Loucy (cell line): ENCODE results near the gene MICA.
A peak's percentile ranks its signal among the peaks of the same experiment; 100 is the strongest.
"Not testable (repeated sequence)": the region's sequence is repeated elsewhere in the genome, so short reads cannot be mapped to it uniquely, and the experiment has no call there.

ENCODE experiments used
- H2AFZ ChIP-seq: fragments of 200-600 bp; sonication (generic); 2 replicates; pipeline ENCODE4 v1.6.0; 2016; ENCODE audit warnings: antibody characterized with exemption, mild to moderate bottlenecking, low read length, moderate library complexity
- H3F3A ChIP-seq: fragments of 200-600 bp; 2 replicates; pipeline ENCODE4 v1.6.0; 2016; ENCODE audit warnings: antibody characterized with exemption, low read depth, mild to moderate bottlenecking
- H3K27me3 ChIP-seq: fragments of 200-600 bp; sonication (generic); 2 replicates; pipeline ENCODE4 v1.6.1; 2014; ENCODE audit warnings: low read length, mild to moderate bottlenecking; ENCODE audit not compliant: insufficient read depth, poor library complexity, severe bottlenecking
- H3K36me3 ChIP-seq: fragments of 200-600 bp; sonication (generic); 2 replicates; pipeline ENCODE4 v1.6.1; 2016; ENCODE audit warnings: low read length; ENCODE audit not compliant: insufficient read depth
- H3K4me1 ChIP-seq: fragments of 200-600 bp; sonication (generic); 2 replicates; pipeline ENCODE4 v1.5.1; 2014; ENCODE audit warnings: low read length, mild to moderate bottlenecking; ENCODE audit not compliant: insufficient read depth, poor library complexity, severe bottlenecking
- H3K4me2 ChIP-seq: fragments of 200-600 bp; sonication (generic); 2 replicates; pipeline ENCODE4 v1.6.0; 2014; ENCODE audit warnings: antibody characterized with exemption, low read length, low read depth, mild to moderate bottlenecking; ENCODE audit not compliant: poor library complexity, severe bottlenecking
- H3K4me3 ChIP-seq: fragments of 200-600 bp; sonication (generic); 2 replicates; pipeline ENCODE4 v1.5.1; 2014; ENCODE audit warnings: low read length, mild to moderate bottlenecking, mixed read lengths; ENCODE audit not compliant: poor library complexity, severe bottlenecking
- H3K79me2 ChIP-seq: fragments of 200-600 bp; sonication (generic); 2 replicates; pipeline ENCODE4 v1.6.1; 2014; ENCODE audit warnings: low read length; ENCODE audit not compliant: insufficient read depth
- H3K9ac ChIP-seq: fragments of 200-600 bp; sonication (generic); 2 replicates; pipeline ENCODE4 v1.6.0; 2014; ENCODE audit warnings: mild to moderate bottlenecking, low read depth, low read length, moderate library complexity; ENCODE audit not compliant: poor library complexity, severe bottlenecking
- H3K9me2 ChIP-seq: fragments of 200-600 bp; sonication (generic); replicated peaks from 2 replicates; pipeline ENCODE4 v1.6.1; 2016; ENCODE audit warnings: low read depth, low read length, mixed read lengths
- H3K9me3 ChIP-seq: fragments of 200-600 bp; sonication (generic); 2 replicates; pipeline ENCODE4 v1.6.1; 2014; ENCODE audit warnings: mild to moderate bottlenecking, antibody characterized with exemption, low read length, low read depth; ENCODE audit not compliant: insufficient read depth
- H4K20me1 ChIP-seq: fragments of 200-600 bp; sonication (generic); 2 replicates; pipeline ENCODE4 v1.6.0; 2014; ENCODE audit warnings: antibody characterized with exemption, low read length, mild to moderate bottlenecking; ENCODE audit not compliant: insufficient read depth, poor library complexity, severe bottlenecking
- EZH2phosphoT487 ChIP-seq: fragments of 200-600 bp; IDR thresholded peaks from 2 replicates; pipeline ENCODE4 v1.6.1; 2018; ENCODE audit warnings: antibody characterized with exemption, mild to moderate bottlenecking, moderate library complexity, borderline replicate concordance
- TF ChIP-seq, protein P1 (sequence below): fragments of 200-600 bp; sonication (generic); conservative IDR thresholded peaks from 2 replicates; pipeline ENCODE4 v1.5.1; 2014; ENCODE audit warnings: mild to moderate bottlenecking, antibody characterized with exemption, low read length

The MICA gene

DNA sequence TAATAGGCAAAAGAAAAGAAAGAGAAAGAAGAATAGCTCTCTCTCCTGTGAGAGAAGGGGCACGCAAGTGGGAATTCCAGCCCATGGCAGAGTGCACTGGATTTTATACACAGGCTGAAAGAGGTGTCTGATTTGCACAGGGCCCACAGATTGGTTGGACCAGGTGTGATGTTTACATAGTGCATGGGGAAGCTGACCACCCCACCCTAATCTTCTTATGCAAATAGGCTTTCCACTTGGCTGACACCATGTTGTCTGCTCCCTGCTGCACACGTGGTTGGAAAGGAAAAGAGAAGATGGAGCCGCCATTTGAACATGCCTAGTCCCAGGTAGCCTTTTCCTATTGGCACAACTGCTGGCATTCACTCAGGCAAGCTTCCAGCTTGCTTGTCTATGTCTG, 20.2 kb downstream of the MICA start:
- Histone ChIP-seq H3K9me2 (no peaks in the 10 kb centered on the region), H3K9me3 (no peaks in the 10 kb centered on the region), H3K4me1 (no peaks in the 10 kb centered on the region), H3F3A (no peaks in the 10 kb centered on the region), H4K20me1 (no peaks in the 10 kb centered on the region), H3K4me2 (no peak overlapping the region), H3K79me2 (no peaks in the 10 kb centered on the region), H2AFZ (no peak overlapping the region), H3K4me3 (no peak overlapping the region), H3K9ac (no peak overlapping the region), H3K36me3 (no peaks in the 10 kb centered on the region), H3K27me3 (no peaks in the 10 kb centered on the region)
- TF ChIP-seq, protein P1, sequence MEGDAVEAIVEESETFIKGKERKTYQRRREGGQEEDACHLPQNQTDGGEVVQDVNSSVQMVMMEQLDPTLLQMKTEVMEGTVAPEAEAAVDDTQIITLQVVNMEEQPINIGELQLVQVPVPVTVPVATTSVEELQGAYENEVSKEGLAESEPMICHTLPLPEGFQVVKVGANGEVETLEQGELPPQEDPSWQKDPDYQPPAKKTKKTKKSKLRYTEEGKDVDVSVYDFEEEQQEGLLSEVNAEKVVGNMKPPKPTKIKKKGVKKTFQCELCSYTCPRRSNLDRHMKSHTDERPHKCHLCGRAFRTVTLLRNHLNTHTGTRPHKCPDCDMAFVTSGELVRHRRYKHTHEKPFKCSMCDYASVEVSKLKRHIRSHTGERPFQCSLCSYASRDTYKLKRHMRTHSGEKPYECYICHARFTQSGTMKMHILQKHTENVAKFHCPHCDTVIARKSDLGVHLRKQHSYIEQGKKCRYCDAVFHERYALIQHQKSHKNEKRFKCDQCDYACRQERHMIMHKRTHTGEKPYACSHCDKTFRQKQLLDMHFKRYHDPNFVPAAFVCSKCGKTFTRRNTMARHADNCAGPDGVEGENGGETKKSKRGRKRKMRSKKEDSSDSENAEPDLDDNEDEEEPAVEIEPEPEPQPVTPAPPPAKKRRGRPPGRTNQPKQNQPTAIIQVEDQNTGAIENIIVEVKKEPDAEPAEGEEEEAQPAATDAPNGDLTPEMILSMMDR: no peak
- TF ChIP-seq EZH2phosphoT487: no peak

DNA sequence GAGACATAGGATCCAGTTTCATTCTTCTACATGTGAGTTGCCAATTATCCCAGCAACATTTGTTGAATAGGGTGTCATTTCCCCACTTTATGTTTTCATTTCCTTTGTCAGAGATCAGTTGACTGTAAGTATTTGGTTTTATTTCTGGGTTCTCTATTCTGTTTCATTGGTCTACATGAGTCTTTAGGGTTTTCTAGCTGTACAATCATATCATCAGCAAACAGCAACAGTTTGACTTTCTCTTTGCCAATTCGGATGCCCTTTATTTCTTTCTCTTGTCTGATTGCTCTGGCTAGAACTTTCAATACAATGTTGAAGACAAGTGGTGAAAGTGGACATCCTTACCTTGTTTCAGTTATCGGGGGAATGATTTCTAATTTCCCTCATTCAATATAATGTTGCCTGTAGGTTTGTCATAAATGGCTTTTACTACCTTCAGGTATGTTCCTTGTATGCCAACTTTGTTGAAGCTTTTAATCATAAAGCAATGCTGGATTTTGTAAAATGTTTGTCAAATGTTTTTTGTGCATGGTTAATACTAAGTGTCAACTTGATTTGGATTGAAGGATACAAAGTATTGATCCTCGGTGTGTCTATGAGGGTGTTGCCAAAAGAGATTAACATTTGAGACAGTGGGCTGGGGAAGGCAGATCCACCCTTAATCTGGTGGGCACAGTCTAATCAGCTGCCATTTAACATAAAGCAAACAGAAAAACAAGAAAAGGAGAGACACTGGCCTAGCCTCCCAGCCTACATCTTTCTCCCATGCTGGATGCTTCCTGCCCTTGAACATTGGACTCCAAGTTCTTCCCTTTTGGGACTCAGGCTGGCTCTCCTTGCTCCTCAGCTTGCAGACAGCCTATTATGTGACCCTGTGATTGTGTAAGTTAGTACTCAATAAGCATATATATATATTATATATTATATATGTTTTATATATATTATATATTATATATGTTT, 23.3 kb downstream of the MICA start:
- H3K4me3 ChIP-seq: no peak overlapping the region
- no peaks in the 10 kb centered on the region for H3K9me2 ChIP-seq
- H3K4me1 ChIP-seq: no peaks in the 10 kb centered on the region
- H2AFZ ChIP-seq: no peak overlapping the region
- H3K27me3 ChIP-seq: no peaks in the 10 kb centered on the region
- H3F3A ChIP-seq: no peaks in the 10 kb centered on the region
- no peak for TF ChIP-seq EZH2phosphoT487
- TF ChIP-seq, protein P1: no peak
- H3K79me2 ChIP-seq: no peaks in the 10 kb centered on the region
- H3K4me2 ChIP-seq: no peak overlapping the region
- no peak overlapping the region for H3K9ac ChIP-seq
- H3K9me3 ChIP-seq: no peaks in the 10 kb centered on the region
- no peaks in the 10 kb centered on the region for H3K36me3 ChIP-seq
- no peaks in the 10 kb centered on the region for H4K20me1 ChIP-seq

DNA sequence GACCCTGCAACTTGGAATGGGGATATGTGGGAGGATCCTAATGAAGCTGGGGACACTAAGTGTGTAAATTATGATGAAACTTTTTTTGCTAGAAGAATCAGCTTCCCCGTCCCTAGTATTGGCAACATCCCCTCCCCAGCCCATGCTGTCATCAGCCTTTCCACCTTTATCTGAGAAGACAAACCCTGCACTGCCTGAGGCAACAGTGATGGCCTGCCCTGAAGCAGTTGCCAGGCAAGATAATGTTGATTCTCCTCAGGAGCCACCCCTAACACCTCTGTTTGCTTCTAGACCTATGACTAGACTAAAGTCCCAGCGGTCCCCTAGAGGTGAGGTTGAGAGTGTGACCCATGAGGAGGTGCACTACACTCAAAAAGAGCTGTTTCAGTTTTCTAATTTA, 27.1 kb downstream of the MICA start:
- H2AFZ ChIP-seq: no peak overlapping the region

GRCh38 chr6:31435051-31435450, 31.7 kb downstream of the MICA start:
- H3F3A ChIP-seq, H3K4me3 ChIP-seq, H3K9me3 ChIP-seq, H3K4me2 ChIP-seq, H3K4me1 ChIP-seq, H3K27me3 ChIP-seq, H2AFZ ChIP-seq, H3K9ac ChIP-seq, H3K9me2 ChIP-seq, H3K79me2 ChIP-seq, H3K36me3 ChIP-seq, H4K20me1 ChIP-seq: not testable (repeated sequence)

More for the DNA sequence above, 27.1 kb downstream of the MICA start:
- no peaks in the 10 kb centered on the region for H3F3A ChIP-seq
- no peaks in the 10 kb centered on the region for H3K4me1 ChIP-seq
- TF ChIP-seq, protein P1: peak; percentile 20; the same call in 1 of the 2 replicates
- TF ChIP-seq EZH2phosphoT487: no peak
- H3K27me3 ChIP-seq: no peaks in the 10 kb centered on the region
- H3K79me2 ChIP-seq: no peaks in the 10 kb centered on the region
- H3K4me2 ChIP-seq: no peak overlapping the region
- no peaks in the 10 kb centered on the region for H4K20me1 ChIP-seq
- H3K4me3 ChIP-seq: no peak overlapping the region
- H3K9ac ChIP-seq: no peak overlapping the region
- no peaks in the 10 kb centered on the region for H3K9me3 ChIP-seq
- no peaks in the 10 kb centered on the region for H3K9me2 ChIP-seq
- no peaks in the 10 kb centered on the region for H3K36me3 ChIP-seq
